SK-N-SH (cell line): ENCODE results near the gene RAB34. TPM values are rescaled to one million over a fixed set of nuclear protein-coding genes. Genes with fewer than 3 reads are reported as not detected.

Source experiments
- CTCF ChIA-PET: fragments of 300-600, 350-600 bp; formaldehyde crosslinking; extraction: SDS; loops from one replicate; lab custom pipeline; 2021; lab: Yijun Ruan, JAX
- POLR2A ChIA-PET: fragments of 350-600 bp; sonication (Branson Sonifier 250); formaldehyde crosslinking; extraction: SDS; loops from one replicate; lab custom pipeline; 2020; ENCODE audit warnings: antibody characterized with exemption, inconsistent platforms; lab: Yijun Ruan, JAX
- DNase-seq: peaks from one replicate; pipeline ENCODE4 v3.0.0; 2012
- H2AFZ ChIP-seq: fragments of 200-600 bp; sonication (generic); 2 replicates; pipeline ENCODE4 v1.8.1; 2016; ENCODE audit warnings: antibody characterized with exemption, mild to moderate bottlenecking, low read depth
- H3F3A ChIP-seq: fragments of 200-600 bp; sonication (generic); replicated peaks from 2 replicates; pipeline ENCODE3; 2016; ENCODE audit warnings: antibody characterized with exemption, mild to moderate bottlenecking; ENCODE audit not compliant: insufficient read depth
- H3K27ac ChIP-seq, 2 experiments: fragments of 200-500 bp in 1 of 2; fragments of 200-600 bp in 1 of 2; sonication (Bioruptor generic) in 1 of 2; sonication (generic), shearing (Covaris generic) in 1 of 2; 2 replicates each; pipeline versions ENCODE4 v1.5.1 to v1.6.1; 2014 to 2016; ENCODE audit warnings: low read depth in 2 of 2, inconsistent platforms in 1 of 2, low read length in 1 of 2, mild to moderate bottlenecking in 1 of 2, mixed read lengths in 1 of 2
- H3K27me3 ChIP-seq: fragments of 200-600 bp; sonication (generic), shearing (Covaris generic); 2 replicates; pipeline ENCODE4 v1.6.1; 2016; ENCODE audit warnings: mixed run types; ENCODE audit not compliant: insufficient read depth
- H3K36me3 ChIP-seq, 2 experiments: fragments of 200-500 bp in 1 of 2; fragments of 200-600 bp in 1 of 2; sonication (Bioruptor generic) in 1 of 2; sonication (generic) in 1 of 2; replicated peaks in 1 of 2; 2 replicates each; pipeline versions ENCODE3 to v1.5.1; 2014 to 2016; ENCODE audit warnings: low read length in 1 of 2, mild to moderate bottlenecking in 1 of 2; ENCODE audit not compliant: insufficient read depth in 2 of 2, control insufficient read depth in 1 of 2
- H3K4me1 ChIP-seq, 2 experiments: fragments of 200-500 bp in 1 of 2; fragments of 200-600 bp in 1 of 2; sonication (Bioruptor generic) in 1 of 2; sonication (generic), shearing (Covaris generic) in 1 of 2; 2 replicates each; pipeline versions ENCODE4 v1.5.1 to v1.6.1; 2014 to 2016; ENCODE audit warnings: low read depth in 1 of 2, low read length in 1 of 2, mixed run types in 1 of 2; ENCODE audit not compliant: insufficient read depth in 2 of 2, control insufficient read depth in 1 of 2
- H3K4me2 ChIP-seq: fragments of 200-600 bp; sonication (generic), shearing (Covaris generic); 2 replicates; pipeline ENCODE4 v1.6.1; 2017; ENCODE audit warnings: mixed run types
- H3K4me3 ChIP-seq, 2 experiments: fragments of 200-500 bp in 1 of 2; fragments of 200-600 bp in 1 of 2; sonication (Bioruptor generic) in 1 of 2; sonication (generic), shearing (Covaris generic) in 1 of 2; 2 replicates each; pipeline versions ENCODE4 v1.5.1 to v1.8.1; 2014 to 2016; ENCODE audit warnings: low read depth in 2 of 2, inconsistent platforms in 1 of 2, low read length in 1 of 2, mild to moderate bottlenecking in 1 of 2, mixed read lengths in 1 of 2, moderate library complexity in 1 of 2
- H3K79me2 ChIP-seq: fragments of 200-600 bp; sonication (generic); 2 replicates; pipeline ENCODE4 v1.8.1; 2017; ENCODE audit warnings: mild to moderate bottlenecking; ENCODE audit not compliant: insufficient read depth
- H3K9ac ChIP-seq: fragments of 200-600 bp; sonication (generic); 2 replicates; pipeline ENCODE4 v1.6.1; 2017; ENCODE audit warnings: mixed run types
- H3K9me2 ChIP-seq: fragments of 200-600 bp; sonication (generic); 2 replicates; pipeline ENCODE4 v1.6.1; 2017; ENCODE audit warnings: mixed run types
- H3K9me3 ChIP-seq: fragments of 200-600 bp; sonication (generic); 2 replicates; pipeline ENCODE4 v1.6.1; 2017; ENCODE audit warnings: mixed run types, mild to moderate bottlenecking, moderate library complexity
- H4K20me1 ChIP-seq: fragments of 200-600 bp; sonication (generic); 2 replicates; pipeline ENCODE4 v1.6.1; 2017; ENCODE audit warnings: mild to moderate bottlenecking, mixed run types; ENCODE audit not compliant: insufficient read depth
- CTCF ChIP-seq: fragments of 200-600 bp; sonication (generic); IDR thresholded peaks from 2 replicates; pipeline ENCODE4 v1.6.1; 2017; ENCODE audit warnings: antibody characterized with exemption, mild to moderate bottlenecking, moderate library complexity
- ELF1 ChIP-seq: IDR thresholded peaks from 2 replicates; pipeline ENCODE4 v1.4.0; 2012
- EP300 ChIP-seq, 2 experiments: IDR thresholded peaks; 2 replicates each; pipeline versions ENCODE4 v1.4.0 to v1.6.1; 2012; ENCODE audit warnings: borderline replicate concordance in 1 of 2, low read depth in 1 of 2, low read length in 1 of 2
- EZH2phosphoT487 ChIP-seq: fragments of 200-600 bp; sonication (generic); IDR thresholded peaks from 2 replicates; pipeline ENCODE4 v1.6.1; 2017; ENCODE audit warnings: low read depth, mixed run types, mild to moderate bottlenecking, antibody characterized with exemption, moderate library complexity, borderline replicate concordance
- FOSL2 ChIP-seq: IDR thresholded peaks from 2 replicates; pipeline ENCODE4 v1.4.0; 2012; ENCODE audit warnings: low read depth, mild to moderate bottlenecking, moderate library complexity, borderline replicate concordance
- MAX ChIP-seq: IDR thresholded peaks from 2 replicates; pipeline ENCODE4 v1.4.0; 2012; ENCODE audit warnings: low read depth
- MEF2A ChIP-seq: IDR thresholded peaks from 2 replicates; pipeline ENCODE4 v1.4.0; 2012; ENCODE audit warnings: low read depth, borderline replicate concordance
- NRF1 ChIP-seq: IDR thresholded peaks from 2 replicates; pipeline ENCODE4 v1.6.1; 2012; ENCODE audit warnings: low read depth, mild to moderate bottlenecking, low read length
- PBX3 ChIP-seq: IDR thresholded peaks from 2 replicates; pipeline ENCODE4; 2012
- POLR2AphosphoS5 ChIP-seq: IDR thresholded peaks from 2 replicates; pipeline ENCODE4 v1.6.1; 2012; ENCODE audit warnings: low read depth, low read length
- RAD21 ChIP-seq: IDR thresholded peaks from 2 replicates; pipeline ENCODE4 v1.6.1; 2012; ENCODE audit warnings: mild to moderate bottlenecking, low read length
- RCOR1 ChIP-seq: fragments of 150-350 bp; IDR thresholded peaks from 2 replicates; pipeline ENCODE4 v1.6.1; 2017; ENCODE audit warnings: antibody characterized with exemption, low read length
- REST ChIP-seq: IDR thresholded peaks from 2 replicates; pipeline ENCODE4 v1.6.1; 2012; ENCODE audit warnings: mild to moderate bottlenecking, low read depth, low read length, moderate library complexity
- RFX5 ChIP-seq: IDR thresholded peaks from 2 replicates; pipeline ENCODE4 v1.6.1; 2012; ENCODE audit warnings: mild to moderate bottlenecking, improper control_type of control experiment, low read length
- RXRA ChIP-seq: IDR thresholded peaks from 2 replicates; pipeline ENCODE4 v1.4.0; 2012; ENCODE audit warnings: low read depth, mild to moderate bottlenecking, borderline replicate concordance
- SIN3A ChIP-seq: IDR thresholded peaks from 2 replicates; pipeline ENCODE4 v1.6.1; 2012; ENCODE audit warnings: low read depth, mild to moderate bottlenecking, low read length, moderate library complexity, borderline replicate concordance
- TAF1 ChIP-seq: IDR thresholded peaks from 2 replicates; pipeline ENCODE4 v1.6.1; 2012; ENCODE audit warnings: low read depth, mild to moderate bottlenecking, low read length, moderate library complexity, borderline replicate concordance
- TEAD4 ChIP-seq: IDR thresholded peaks from 2 replicates; pipeline ENCODE4 v1.4.0; 2012; ENCODE audit warnings: mild to moderate bottlenecking, borderline replicate concordance; ENCODE audit not compliant: insufficient read depth
- YY1 ChIP-seq: IDR thresholded peaks from 2 replicates; pipeline ENCODE4 v1.4.0; 2012; ENCODE audit warnings: low read depth, mild to moderate bottlenecking
- ZBTB33 ChIP-seq: IDR thresholded peaks from 2 replicates; pipeline ENCODE4 v1.4.0; 2012; ENCODE audit warnings: low read depth, borderline replicate concordance
- WGBS: methylation state at CpG from one replicate; pipeline ENCODE4 v1.1.6; 2017; ENCODE audit warnings: low lambda C conversion rate; 5-methylcytosine and 5-hydroxymethylcytosine counted together
- polyA plus RNA-seq, 3 experiments: library from polyadenylated mRNA; depleted of rRNA; stranded (reverse); fragments of >200 nt; gene quantifications; 2 replicates each; pipeline ENCODE4 v1.2.3, GENCODE V29; 2012

The RAB34 gene
- polyA plus RNA-seq, 1 of the 3 experiments (the other 2 are of a cell fraction) = 0.18 TPM

- TF ChIP-seq ZBTB33 (no peak), EP300 (IDR thresholded peaks at IDR 0.05; ENCODE audit: borderline replicate concordance in 1 of 2, low read depth in 1 of 2, low read length in 1 of 2) (no peak), MEF2A (no peak), POLR2AphosphoS5 (no peak), TEAD4 (no peak), RXRA (no peak), MAX (no peak)
- TF ChIP-seq, all 33 proteins: peak for 0
Observed at GRCh38 chr17:28702752-28703150, 14.9 kb downstream of the RAB34 start (continued).

- no peaks in the 10 kb centered on the region for H4K20me1 ChIP-seq
- no peak overlapping the region for H3K27ac ChIP-seq
- DNase-seq = no peak
- H3K9me2 ChIP-seq = no peaks in the 10 kb centered on the region
- H2AFZ ChIP-seq = no peak overlapping the region
- peaks cover 27 to 68% of the 10 kb centered on the region in 2 experiments for H3K36me3 ChIP-seq
- 90% methylated on average over 10 of the region's 10 CpGs for WGBS
- no peak overlapping the region for H3K9ac ChIP-seq
- ChIA-PET CTCF (interaction anchor here (1.5 kb wide), 1 partner anchor 48 kb away, joined by 4 read pairs; no protein-coding TSS in a partner anchor), POLR2A (interaction anchor here (1.4 kb wide), 1 partner anchor 19 kb away, joined by 3 read pairs; no protein-coding TSS in a partner anchor)
- no peak overlapping the region for H3K4me2 ChIP-seq
- H3K4me1 ChIP-seq = peaks cover 0 to 14% of the 10 kb centered on the region in 2 experiments; a peak in 1 of 4 replicates
- H3K27me3 ChIP-seq = no peaks in the 10 kb centered on the region
- H3K79me2 ChIP-seq = no peaks in the 10 kb centered on the region
- H3F3A ChIP-seq = peaks cover 2% of the 10 kb centered on the region
- H3K9me3 ChIP-seq = no peaks in the 10 kb centered on the region
- H3K4me3 ChIP-seq = no peak overlapping the region
- no peak for TF ChIP-seq NRF1
- TF ChIP-seq EP300 (IDR thresholded peaks at IDR 0.05; ENCODE audit: borderline replicate concordance in 1 of 2, low read depth in 1 of 2, low read length in 1 of 2) = no peak
- TF ChIP-seq FOSL2 = no peak
- no peak for TF ChIP-seq ELF1
- no peak for TF ChIP-seq TAF1
- no peak for TF ChIP-seq SIN3A
- TF ChIP-seq RFX5 = no peak
- no peak for TF ChIP-seq YY1
- TF ChIP-seq RAD21 = no peak
- no peak for TF ChIP-seq CTCF
- TF ChIP-seq MEF2A = no peak
- TF ChIP-seq RCOR1 = no peak
- TF ChIP-seq PBX3 = no peak
- no peak for TF ChIP-seq EZH2phosphoT487
- TF ChIP-seq REST = no peak
Observed at GRCh38 chr17:28702026-28702751, 15.5 kb downstream of the RAB34 start.
